GM18505 (cell line): Measurements from ENCODE around the gene FSD1L.
"Not testable (repeated sequence)": the region's sequence is repeated elsewhere in the genome, so short reads cannot be mapped to it uniquely, and the experiment has no call there.

ENCODE experiments used
- ATAC-seq: cut with Tn5 transposase; IDR thresholded peaks from one replicate; pipeline ENCODE4 v1.9.1; 2021; ENCODE audit not compliant: unreplicated experiment
- POLR2A ChIP-seq: IDR thresholded peaks from 4 replicates; pipeline ENCODE4 v1.6.1; 2011; ENCODE audit warnings: borderline replicate concordance; ENCODE audit not compliant: insufficient read depth, insufficient read length; ENCODE audit errors: extremely low read depth

Gene FSD1L

GRCh38 chr9:105483618-105484017, 35.8 kb downstream of the FSD1L start:
- peak; percentile 80 for ATAC-seq
- no peak for TF ChIP-seq POLR2A

- ATAC-seq: no peak
- no peak for TF ChIP-seq POLR2A
Measured at GRCh38 chr9:105484226-105484625, 36.4 kb downstream of the FSD1L start.

- ATAC-seq: no peak
- TF ChIP-seq POLR2A: no peak
Measured at GRCh38 chr9:105485131-105485530, 37.3 kb downstream of the FSD1L start.

GRCh38 chr9:105496826-105497225, 49.0 kb downstream of the FSD1L start:
- TF ChIP-seq POLR2A: no peak
- no peak for ATAC-seq

- no peak for ATAC-seq
Measured at GRCh38 chr9:105497704-105498103, 49.9 kb downstream of the FSD1L start.

GRCh38 chr9:105500108-105500766, 52.4 kb downstream of the FSD1L start:
- ATAC-seq: peak; percentile 94
- TF ChIP-seq POLR2A: peak; percentile 19

More at GRCh38 chr9:105497704-105498103, 49.9 kb downstream of the FSD1L start:
- no peak for TF ChIP-seq POLR2A

GRCh38 chr9:105501414-105501813, 53.6 kb downstream of the FSD1L start:
- no peak for TF ChIP-seq POLR2A
- ATAC-seq: no peak

GRCh38 chr9:105502276-105502675, 54.4 kb downstream of the FSD1L start:
- no peak for TF ChIP-seq POLR2A
- ATAC-seq: no peak

- no peak for ATAC-seq
- no peak for TF ChIP-seq POLR2A
Measured at GRCh38 chr9:105503881-105504280, 56.0 kb downstream of the FSD1L start.

- no peak for ATAC-seq
- no peak for TF ChIP-seq POLR2A
Measured at GRCh38 chr9:105507096-105507790, 59.4 kb downstream of the FSD1L start.

GRCh38 chr9:105508530-105508929, 60.7 kb downstream of the FSD1L start:
- no peak for TF ChIP-seq POLR2A
- no peak for ATAC-seq

GRCh38 chr9:105510024-105510423, 62.2 kb downstream of the FSD1L start:
- no peak for TF ChIP-seq POLR2A
- ATAC-seq: peak; percentile 41

- ATAC-seq: no peak
Measured at GRCh38 chr9:105511446-105511845, 63.6 kb downstream of the FSD1L start.

GRCh38 chr9:105515811-105516413, 68.1 kb downstream of the FSD1L start:
- no peak for ATAC-seq
- TF ChIP-seq POLR2A: no peak

More at GRCh38 chr9:105511446-105511845, 63.6 kb downstream of the FSD1L start:
- TF ChIP-seq POLR2A: no peak

GRCh38 chr9:105519710-105520369, 72.0 kb downstream of the FSD1L start:
- peak; percentile 65 for ATAC-seq

- not testable (repeated sequence) for ATAC-seq
Measured at GRCh38 chr9:105520992-105521391, 73.2 kb downstream of the FSD1L start.

GRCh38 chr9:105522618-105523385, 75.0 kb downstream of the FSD1L start:
- peak; percentile 72 for ATAC-seq
